SK-N-SH (cell line): ENCODE results near the gene NAXD. TPM values are rescaled to one million over a fixed set of nuclear protein-coding genes. Genes with fewer than 3 reads are reported as not detected.

Source experiments
- CTCF ChIA-PET: fragments of 300-600, 350-600 bp; formaldehyde crosslinking; extraction: SDS; loops from one replicate; lab custom pipeline; 2021; lab: Yijun Ruan, JAX
- POLR2A ChIA-PET: fragments of 350-600 bp; sonication (Branson Sonifier 250); formaldehyde crosslinking; extraction: SDS; loops from one replicate; lab custom pipeline; 2020; ENCODE audit warnings: antibody characterized with exemption, inconsistent platforms; lab: Yijun Ruan, JAX
- DNase-seq: peaks from one replicate; pipeline ENCODE4 v3.0.0; 2012
- H2AFZ ChIP-seq: fragments of 200-600 bp; sonication (generic); 2 replicates; pipeline ENCODE4 v1.8.1; 2016; ENCODE audit warnings: antibody characterized with exemption, mild to moderate bottlenecking, low read depth
- H3F3A ChIP-seq: fragments of 200-600 bp; sonication (generic); replicated peaks from 2 replicates; pipeline ENCODE3; 2016; ENCODE audit warnings: antibody characterized with exemption, mild to moderate bottlenecking; ENCODE audit not compliant: insufficient read depth
- H3K27ac ChIP-seq, 2 experiments: fragments of 200-500 bp in 1 of 2; fragments of 200-600 bp in 1 of 2; sonication (Bioruptor generic) in 1 of 2; sonication (generic), shearing (Covaris generic) in 1 of 2; 2 replicates each; pipeline versions ENCODE4 v1.5.1 to v1.6.1; 2014 to 2016; ENCODE audit warnings: low read depth in 2 of 2, inconsistent platforms in 1 of 2, low read length in 1 of 2, mild to moderate bottlenecking in 1 of 2, mixed read lengths in 1 of 2
- H3K27me3 ChIP-seq: fragments of 200-600 bp; sonication (generic), shearing (Covaris generic); 2 replicates; pipeline ENCODE4 v1.6.1; 2016; ENCODE audit warnings: mixed run types; ENCODE audit not compliant: insufficient read depth
- H3K36me3 ChIP-seq, 2 experiments: fragments of 200-500 bp in 1 of 2; fragments of 200-600 bp in 1 of 2; sonication (Bioruptor generic) in 1 of 2; sonication (generic) in 1 of 2; replicated peaks in 1 of 2; 2 replicates each; pipeline versions ENCODE3 to v1.5.1; 2014 to 2016; ENCODE audit warnings: low read length in 1 of 2, mild to moderate bottlenecking in 1 of 2; ENCODE audit not compliant: insufficient read depth in 2 of 2, control insufficient read depth in 1 of 2
- H3K4me1 ChIP-seq, 2 experiments: fragments of 200-500 bp in 1 of 2; fragments of 200-600 bp in 1 of 2; sonication (Bioruptor generic) in 1 of 2; sonication (generic), shearing (Covaris generic) in 1 of 2; 2 replicates each; pipeline versions ENCODE4 v1.5.1 to v1.6.1; 2014 to 2016; ENCODE audit warnings: low read depth in 1 of 2, low read length in 1 of 2, mixed run types in 1 of 2; ENCODE audit not compliant: insufficient read depth in 2 of 2, control insufficient read depth in 1 of 2
- H3K4me2 ChIP-seq: fragments of 200-600 bp; sonication (generic), shearing (Covaris generic); 2 replicates; pipeline ENCODE4 v1.6.1; 2017; ENCODE audit warnings: mixed run types
- H3K4me3 ChIP-seq, 2 experiments: fragments of 200-500 bp in 1 of 2; fragments of 200-600 bp in 1 of 2; sonication (Bioruptor generic) in 1 of 2; sonication (generic), shearing (Covaris generic) in 1 of 2; 2 replicates each; pipeline versions ENCODE4 v1.5.1 to v1.8.1; 2014 to 2016; ENCODE audit warnings: low read depth in 2 of 2, inconsistent platforms in 1 of 2, low read length in 1 of 2, mild to moderate bottlenecking in 1 of 2, mixed read lengths in 1 of 2, moderate library complexity in 1 of 2
- H3K79me2 ChIP-seq: fragments of 200-600 bp; sonication (generic); 2 replicates; pipeline ENCODE4 v1.8.1; 2017; ENCODE audit warnings: mild to moderate bottlenecking; ENCODE audit not compliant: insufficient read depth
- H3K9ac ChIP-seq: fragments of 200-600 bp; sonication (generic); 2 replicates; pipeline ENCODE4 v1.6.1; 2017; ENCODE audit warnings: mixed run types
- H3K9me2 ChIP-seq: fragments of 200-600 bp; sonication (generic); 2 replicates; pipeline ENCODE4 v1.6.1; 2017; ENCODE audit warnings: mixed run types
- H3K9me3 ChIP-seq: fragments of 200-600 bp; sonication (generic); 2 replicates; pipeline ENCODE4 v1.6.1; 2017; ENCODE audit warnings: mixed run types, mild to moderate bottlenecking, moderate library complexity
- H4K20me1 ChIP-seq: fragments of 200-600 bp; sonication (generic); 2 replicates; pipeline ENCODE4 v1.6.1; 2017; ENCODE audit warnings: mild to moderate bottlenecking, mixed run types; ENCODE audit not compliant: insufficient read depth
- ELF1 ChIP-seq: IDR thresholded peaks from 2 replicates; pipeline ENCODE4 v1.4.0; 2012
- EP300 ChIP-seq, 2 experiments: IDR thresholded peaks; 2 replicates each; pipeline versions ENCODE4 v1.4.0 to v1.6.1; 2012; ENCODE audit warnings: borderline replicate concordance in 1 of 2, low read depth in 1 of 2, low read length in 1 of 2
- FOSL2 ChIP-seq: IDR thresholded peaks from 2 replicates; pipeline ENCODE4 v1.4.0; 2012; ENCODE audit warnings: low read depth, mild to moderate bottlenecking, moderate library complexity, borderline replicate concordance
- FOXJ3 ChIP-seq: sonication (generic); formaldehyde crosslinking; IDR thresholded peaks from 2 replicates; pipeline ENCODE4 v1.5.1; 2020; ENCODE audit warnings: mild to moderate bottlenecking, missing genetic modification reagents
- FOXM1 ChIP-seq: IDR thresholded peaks from 2 replicates; pipeline ENCODE4 v1.4.0; 2012; ENCODE audit warnings: low read depth, mild to moderate bottlenecking
- GATA2 ChIP-seq: sonication (generic); formaldehyde crosslinking; IDR thresholded peaks from 2 replicates; pipeline ENCODE4 v1.5.0; 2020; ENCODE audit warnings: mild to moderate bottlenecking, missing genetic modification reagents
- MEF2A ChIP-seq: IDR thresholded peaks from 2 replicates; pipeline ENCODE4 v1.4.0; 2012; ENCODE audit warnings: low read depth, borderline replicate concordance
- NRF1 ChIP-seq: IDR thresholded peaks from 2 replicates; pipeline ENCODE4 v1.6.1; 2012; ENCODE audit warnings: low read depth, mild to moderate bottlenecking, low read length
- RCOR1 ChIP-seq: fragments of 150-350 bp; IDR thresholded peaks from 2 replicates; pipeline ENCODE4 v1.6.1; 2017; ENCODE audit warnings: antibody characterized with exemption, low read length
- RFX5 ChIP-seq: IDR thresholded peaks from 2 replicates; pipeline ENCODE4 v1.6.1; 2012; ENCODE audit warnings: mild to moderate bottlenecking, improper control_type of control experiment, low read length
- SMC3 ChIP-seq: IDR thresholded peaks from 2 replicates; pipeline ENCODE4 v1.6.1; 2012; ENCODE audit warnings: low read depth, low read length, improper control_type of control experiment
- TAF1 ChIP-seq: IDR thresholded peaks from 2 replicates; pipeline ENCODE4 v1.6.1; 2012; ENCODE audit warnings: low read depth, mild to moderate bottlenecking, low read length, moderate library complexity, borderline replicate concordance
- TEAD4 ChIP-seq: IDR thresholded peaks from 2 replicates; pipeline ENCODE4 v1.4.0; 2012; ENCODE audit warnings: mild to moderate bottlenecking, borderline replicate concordance; ENCODE audit not compliant: insufficient read depth
- YY1 ChIP-seq: IDR thresholded peaks from 2 replicates; pipeline ENCODE4 v1.4.0; 2012; ENCODE audit warnings: low read depth, mild to moderate bottlenecking
- WGBS: methylation state at CpG from one replicate; pipeline ENCODE4 v1.1.6; 2017; ENCODE audit warnings: low lambda C conversion rate; 5-methylcytosine and 5-hydroxymethylcytosine counted together
- polyA plus RNA-seq, 3 experiments: library from polyadenylated mRNA; depleted of rRNA; stranded (reverse); fragments of >200 nt; gene quantifications; 2 replicates each; pipeline ENCODE4 v1.2.3, GENCODE V29; 2012
- TF ChIP-seq, protein P1 (sequence below): IDR thresholded peaks from 2 replicates; pipeline ENCODE4 v1.4.0; 2012; ENCODE audit warnings: low read depth, borderline replicate concordance
- TF ChIP-seq, protein P2 (sequence below): IDR thresholded peaks from 2 replicates; pipeline ENCODE4 v1.4.0; 2012; ENCODE audit warnings: low read depth
- TF ChIP-seq, protein P3 (sequence below): IDR thresholded peaks from 2 replicates; pipeline ENCODE4 v1.6.1; 2012; ENCODE audit warnings: mild to moderate bottlenecking, low read depth, low read length, moderate library complexity

NAXD gene
- polyA plus RNA-seq, 1 of the 3 experiments (the other 2 are of a cell fraction) = 32.4 TPM

DNA sequence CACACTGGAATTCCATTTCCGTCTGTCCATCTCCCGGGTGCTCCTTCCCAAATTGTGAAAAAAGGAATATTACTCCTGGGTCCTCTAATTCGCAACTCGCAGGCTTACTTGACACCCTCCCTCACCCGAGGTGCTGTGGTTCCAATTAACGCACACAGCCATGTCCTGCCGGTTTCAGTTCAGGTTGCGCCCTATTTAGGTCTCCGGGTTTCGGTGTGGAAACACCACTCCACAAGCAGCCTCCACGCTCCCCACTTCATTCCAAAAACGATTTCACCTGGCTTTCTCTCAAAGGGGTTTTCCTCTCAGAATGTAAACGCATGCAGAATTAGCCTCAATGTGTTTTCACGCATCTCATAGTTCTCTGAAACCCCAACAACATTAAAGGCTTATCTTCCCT, 37.9 kb downstream of the NAXD start:
- Histone ChIP-seq H3K9me3 (no peaks in the 10 kb centered on the region), H3F3A (no peaks in the 10 kb centered on the region), H3K79me2 (no peaks in the 10 kb centered on the region), H3K27me3 (no peaks in the 10 kb centered on the region), H3K4me2 (no peak overlapping the region), H3K9me2 (no peaks in the 10 kb centered on the region), H2AFZ (no peak overlapping the region), H3K4me1 (peaks cover 0 to 2% of the 10 kb centered on the region in 2 experiments; a peak in 1 of 4 replicates), H3K4me3 (no peak overlapping the region), H4K20me1 (no peaks in the 10 kb centered on the region), H3K27ac (no peak overlapping the region), H3K9ac (no peak overlapping the region), H3K36me3 (peaks cover 6 to 19% of the 10 kb centered on the region in 2 experiments)
- 92% methylated on average over 14 of the region's 14 CpGs for WGBS
- ChIA-PET CTCF (interaction anchor here (0.7 to 1.4 kb wide), 2 partner anchors 8 to 27 kb away, joined by 3 to 6 read pairs; no protein-coding TSS in a partner anchor), POLR2A (no interaction called here)
- no peak for DNase-seq
- TF ChIP-seq EP300 (IDR thresholded peaks at IDR 0.05; ENCODE audit: borderline replicate concordance in 1 of 2, low read depth in 1 of 2, low read length in 1 of 2) = no peak
- no peak for TF ChIP-seq NRF1
- TF ChIP-seq TAF1 = no peak

DNA sequence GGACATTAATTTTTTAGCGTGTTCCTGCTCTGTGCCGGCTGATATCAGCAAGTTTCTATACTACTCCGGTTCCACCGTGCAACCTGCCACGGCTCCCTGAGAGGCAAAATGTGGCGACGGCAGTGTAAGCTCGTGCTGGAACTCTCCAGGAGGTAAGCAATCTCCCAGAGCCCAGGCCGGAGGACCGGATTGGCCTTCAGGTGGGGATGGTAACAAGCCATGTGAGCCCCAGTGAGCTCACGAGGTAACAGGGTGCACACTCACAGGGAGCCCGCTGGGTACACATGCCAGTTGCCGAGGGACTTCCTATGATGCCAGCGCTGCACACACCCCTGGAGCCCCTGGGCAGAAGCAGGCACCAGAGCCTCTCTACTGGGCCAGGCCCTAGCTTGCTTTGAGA, 38.5 kb downstream of the NAXD start:
- Histone ChIP-seq H3K27me3 (no peaks in the 10 kb centered on the region), H3K4me3 (no peak overlapping the region), H3F3A (no peaks in the 10 kb centered on the region), H3K9me3 (no peaks in the 10 kb centered on the region), H3K9ac (no peak overlapping the region), H3K4me2 (no peak overlapping the region), H3K36me3 (peaks cover 11 to 19% of the 10 kb centered on the region in 2 experiments), H3K4me1 (no peaks in the 10 kb centered on the region; a peak in 1 of 4 replicates), H4K20me1 (no peaks in the 10 kb centered on the region), H3K79me2 (no peaks in the 10 kb centered on the region), H3K9me2 (no peaks in the 10 kb centered on the region), H2AFZ (no peak overlapping the region), H3K27ac (no peak overlapping the region)
- no peak for TF ChIP-seq ELF1
- no peak for TF ChIP-seq SMC3
- no peak for TF ChIP-seq RFX5
- TF ChIP-seq FOXJ3 (CRISPR knock-in tag) = no peak
- TF ChIP-seq, protein P1, sequence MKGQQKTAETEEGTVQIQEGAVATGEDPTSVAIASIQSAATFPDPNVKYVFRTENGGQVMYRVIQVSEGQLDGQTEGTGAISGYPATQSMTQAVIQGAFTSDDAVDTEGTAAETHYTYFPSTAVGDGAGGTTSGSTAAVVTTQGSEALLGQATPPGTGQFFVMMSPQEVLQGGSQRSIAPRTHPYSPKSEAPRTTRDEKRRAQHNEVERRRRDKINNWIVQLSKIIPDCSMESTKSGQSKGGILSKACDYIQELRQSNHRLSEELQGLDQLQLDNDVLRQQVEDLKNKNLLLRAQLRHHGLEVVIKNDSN = no peak
- ChIA-PET POLR2A (no interaction called here), CTCF (interaction anchor here (0.7 to 1.4 kb wide), 4 partner anchors 9 to 198 kb away, joined by 3 to 6 read pairs (median 3); no protein-coding TSS in a partner anchor)
- no peak for DNase-seq
- WGBS = over 99% methylated on average over 10 of the region's 14 CpGs

DNA sequence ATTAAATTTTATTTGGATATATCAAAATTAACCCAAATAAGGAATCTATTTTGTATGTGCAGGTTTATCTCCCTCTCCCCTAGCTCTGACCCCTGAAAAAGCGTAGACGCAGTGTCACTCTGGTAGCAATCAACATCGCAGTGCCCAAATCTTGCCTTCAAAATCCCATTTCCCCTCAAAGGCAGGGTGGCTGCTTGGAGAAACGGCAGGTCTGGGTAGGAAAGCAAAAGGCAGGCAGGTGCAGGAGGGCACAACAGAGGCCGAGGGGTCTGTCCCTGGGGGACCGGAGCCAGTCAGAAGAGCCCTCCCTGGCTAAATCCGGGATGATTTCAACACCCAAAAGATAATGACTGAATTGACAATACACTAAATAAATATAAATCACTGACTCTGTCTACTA, 41.9 kb downstream of the NAXD start:
- no peaks in the 10 kb centered on the region for H3K9me2 ChIP-seq
- TF ChIP-seq ELF1 (no peak), MEF2A (no peak), FOSL2 (no peak), YY1 (no peak), EP300 (IDR thresholded peaks at IDR 0.05; ENCODE audit: borderline replicate concordance in 1 of 2, low read depth in 1 of 2, low read length in 1 of 2) (no peak), FOXM1 (no peak), TEAD4 (no peak), RCOR1 (no peak), GATA2 (no peak)
- TF ChIP-seq, protein P2, sequence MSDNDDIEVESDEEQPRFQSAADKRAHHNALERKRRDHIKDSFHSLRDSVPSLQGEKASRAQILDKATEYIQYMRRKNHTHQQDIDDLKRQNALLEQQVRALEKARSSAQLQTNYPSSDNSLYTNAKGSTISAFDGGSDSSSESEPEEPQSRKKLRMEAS = no peak
- TF ChIP-seq, protein P3, sequence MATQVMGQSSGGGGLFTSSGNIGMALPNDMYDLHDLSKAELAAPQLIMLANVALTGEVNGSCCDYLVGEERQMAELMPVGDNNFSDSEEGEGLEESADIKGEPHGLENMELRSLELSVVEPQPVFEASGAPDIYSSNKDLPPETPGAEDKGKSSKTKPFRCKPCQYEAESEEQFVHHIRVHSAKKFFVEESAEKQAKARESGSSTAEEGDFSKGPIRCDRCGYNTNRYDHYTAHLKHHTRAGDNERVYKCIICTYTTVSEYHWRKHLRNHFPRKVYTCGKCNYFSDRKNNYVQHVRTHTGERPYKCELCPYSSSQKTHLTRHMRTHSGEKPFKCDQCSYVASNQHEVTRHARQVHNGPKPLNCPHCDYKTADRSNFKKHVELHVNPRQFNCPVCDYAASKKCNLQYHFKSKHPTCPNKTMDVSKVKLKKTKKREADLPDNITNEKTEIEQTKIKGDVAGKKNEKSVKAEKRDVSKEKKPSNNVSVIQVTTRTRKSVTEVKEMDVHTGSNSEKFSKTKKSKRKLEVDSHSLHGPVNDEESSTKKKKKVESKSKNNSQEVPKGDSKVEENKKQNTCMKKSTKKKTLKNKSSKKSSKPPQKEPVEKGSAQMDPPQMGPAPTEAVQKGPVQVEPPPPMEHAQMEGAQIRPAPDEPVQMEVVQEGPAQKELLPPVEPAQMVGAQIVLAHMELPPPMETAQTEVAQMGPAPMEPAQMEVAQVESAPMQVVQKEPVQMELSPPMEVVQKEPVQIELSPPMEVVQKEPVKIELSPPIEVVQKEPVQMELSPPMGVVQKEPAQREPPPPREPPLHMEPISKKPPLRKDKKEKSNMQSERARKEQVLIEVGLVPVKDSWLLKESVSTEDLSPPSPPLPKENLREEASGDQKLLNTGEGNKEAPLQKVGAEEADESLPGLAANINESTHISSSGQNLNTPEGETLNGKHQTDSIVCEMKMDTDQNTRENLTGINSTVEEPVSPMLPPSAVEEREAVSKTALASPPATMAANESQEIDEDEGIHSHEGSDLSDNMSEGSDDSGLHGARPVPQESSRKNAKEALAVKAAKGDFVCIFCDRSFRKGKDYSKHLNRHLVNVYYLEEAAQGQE = no peak
- TF ChIP-seq, protein P1 = no peak
- DNase-seq = no peak
- ChIA-PET POLR2A (no interaction called here), CTCF (interaction anchor here (1.2 kb wide), 1 partner anchor 9 kb away, joined by 3 read pairs; no protein-coding TSS in a partner anchor)
- peaks cover 4% of the 10 kb centered on the region; the same call in 1 of the 2 replicates for H3K9me3 ChIP-seq
- no peaks in the 10 kb centered on the region for H4K20me1 ChIP-seq
- H3K4me3 ChIP-seq = no peak overlapping the region
- no peaks in the 10 kb centered on the region for H3K27me3 ChIP-seq
- H3K27ac ChIP-seq = no peak overlapping the region
- 97% methylated on average over 7 of the region's 7 CpGs for WGBS
- H3K4me1 ChIP-seq = no peaks in the 10 kb centered on the region; a peak in 1 of 4 replicates
- H3F3A ChIP-seq = no peaks in the 10 kb centered on the region
- H2AFZ ChIP-seq = no peak overlapping the region
- H3K9ac ChIP-seq = no peak overlapping the region
- H3K36me3 ChIP-seq = peaks cover 30 to 38% of the 10 kb centered on the region in 2 experiments
- no peak overlapping the region for H3K4me2 ChIP-seq
- H3K79me2 ChIP-seq = no peaks in the 10 kb centered on the region
